Measurements from ENCODE around the gene H1-8. TPM values are rescaled to one million over a fixed set of nuclear protein-coding genes. Genes with fewer than 3 reads are reported as not detected.

Gene H1-8
- total and polyA plus RNA-seq, 9 of the 15 experiments (the other 6 are each of a cell fraction or from before 2014, with no cell fraction given) = not detected

DNA sequence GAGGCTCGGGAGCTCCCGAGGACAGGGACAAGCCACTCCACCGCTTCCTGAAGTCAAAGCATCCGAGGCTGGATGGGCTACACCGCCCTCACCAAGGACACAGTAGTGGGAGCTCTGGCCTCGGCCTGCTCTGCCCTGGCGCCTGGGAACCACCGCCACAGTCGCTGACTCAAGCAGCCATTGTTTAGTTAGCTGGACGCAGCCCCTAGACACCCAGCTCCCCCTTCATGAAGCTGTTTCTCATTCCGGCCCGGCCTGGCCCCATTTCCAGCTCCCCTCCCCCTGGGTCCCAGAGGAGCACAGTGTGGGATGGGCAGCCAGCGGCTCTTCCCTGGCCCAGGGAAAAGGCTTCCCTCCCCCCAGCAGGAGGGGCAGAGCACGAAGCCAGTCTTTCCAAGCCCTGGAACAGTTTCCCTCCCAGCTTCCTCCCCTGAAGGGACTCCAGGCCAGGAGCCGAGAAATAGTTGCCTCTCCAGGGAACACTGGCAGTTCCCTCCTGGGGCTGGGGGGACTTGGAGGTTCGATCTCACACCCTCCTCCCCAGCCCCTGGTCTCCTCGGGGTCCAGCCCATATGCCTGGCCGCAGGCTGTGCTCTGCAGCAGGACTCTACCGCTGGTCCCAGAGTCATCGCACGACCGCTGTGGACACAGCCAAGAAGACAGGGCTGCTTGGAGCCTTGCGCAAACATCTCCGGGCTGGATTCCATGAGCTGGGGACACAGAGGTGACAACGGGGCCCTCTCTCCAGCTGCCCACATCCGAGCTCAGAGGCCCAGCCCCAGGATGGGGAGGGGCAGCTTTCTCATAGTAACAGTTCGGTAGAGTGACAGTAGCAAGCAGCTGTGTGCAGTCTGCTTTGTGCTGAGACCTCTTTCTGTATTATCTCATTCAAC is 53.5 kb downstream of the H1-8 start (continued):
- TF ChIP-seq COPS2 (conservative IDR thresholded peaks at IDR 0.05) = no peak
- peak; percentile 61; the same call in 1 of the 2 replicates for TF ChIP-seq ADNP (tag; IDR thresholded peaks at IDR 0.05)
- TF ChIP-seq, protein P1, sequence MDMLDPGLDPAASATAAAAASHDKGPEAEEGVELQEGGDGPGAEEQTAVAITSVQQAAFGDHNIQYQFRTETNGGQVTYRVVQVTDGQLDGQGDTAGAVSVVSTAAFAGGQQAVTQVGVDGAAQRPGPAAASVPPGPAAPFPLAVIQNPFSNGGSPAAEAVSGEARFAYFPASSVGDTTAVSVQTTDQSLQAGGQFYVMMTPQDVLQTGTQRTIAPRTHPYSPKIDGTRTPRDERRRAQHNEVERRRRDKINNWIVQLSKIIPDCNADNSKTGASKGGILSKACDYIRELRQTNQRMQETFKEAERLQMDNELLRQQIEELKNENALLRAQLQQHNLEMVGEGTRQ (CRISPR knock-in tag; IDR thresholded peaks at IDR 0.05) = no peak

DNA sequence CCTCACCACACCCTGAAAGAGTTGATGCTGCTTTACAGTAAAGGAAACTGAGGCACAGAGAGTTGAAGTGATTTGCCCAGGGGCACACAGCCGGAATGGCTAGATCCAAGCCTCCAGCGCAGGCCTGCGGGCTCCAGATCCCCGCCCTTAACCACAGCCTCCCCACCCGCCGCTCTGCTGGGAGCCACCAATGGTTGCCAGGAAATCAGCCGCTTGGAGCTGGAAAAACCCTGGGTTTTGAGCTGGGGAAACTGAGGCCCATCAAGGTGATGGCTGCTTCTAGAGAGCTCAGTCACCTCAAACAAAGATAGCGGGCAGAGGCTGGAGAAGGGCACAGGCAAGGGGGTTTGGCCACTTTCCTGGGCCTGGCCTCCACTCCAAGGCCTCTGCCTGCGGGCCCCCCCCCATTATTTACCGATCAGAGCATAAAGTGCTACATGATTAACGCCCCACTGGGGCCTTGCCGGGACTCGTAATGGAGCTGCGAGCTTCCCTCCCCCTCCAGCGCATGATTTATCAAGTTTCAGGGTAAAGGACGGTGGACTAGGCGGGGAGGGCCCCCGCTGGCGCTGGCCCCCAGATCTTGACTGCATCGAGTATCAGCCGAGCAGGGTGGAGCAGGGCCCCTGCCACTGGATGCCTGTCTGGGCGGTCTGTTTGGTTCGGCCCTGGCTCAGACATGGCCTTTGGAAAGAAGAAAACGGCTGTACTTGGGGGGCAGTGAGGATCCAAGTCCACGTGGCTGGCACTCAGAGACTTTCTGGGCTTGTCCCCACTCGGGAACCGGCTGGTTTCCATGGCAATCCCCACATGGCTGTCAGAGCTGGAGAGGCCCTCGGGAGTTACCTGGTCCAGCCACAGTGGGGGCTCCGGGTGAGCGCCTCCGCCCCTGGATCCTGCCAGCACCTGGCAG is 54.4 kb downstream of the H1-8 start:
- ChIA-PET CTCF (ENCODE audit: low intra/inter-chr PET ratio) (no interaction called here), POLR2A (interaction anchor here (0.6 to 1.7 kb wide), 5 partner anchors 8 to 791 kb away, joined by 3 to 9 read pairs (median 3); no protein-coding TSS in a partner anchor)
- in situ Hi-C loops (cut with MboI) = no loop called here
- intact Hi-C loops (cut with micrococcal nuclease) = no loop called here
- Histone ChIP-seq H3K4me1 (replicated peaks in 1 of 2; ENCODE audit: control insufficient read depth in 2 of 2, insufficient read depth in 2 of 2, low read length in 2 of 2) (peaks cover 32 to 73% of the 10 kb centered on the region in 2 experiments), H3K9me3 (replicated peaks; ENCODE audit: control insufficient read depth, insufficient read depth, low read depth, low read length) (no peaks in the 10 kb centered on the region), H3K4me3 (0 out of 2 replicates have a peak overlapping the region, but pooled peaks have one; percentile 0), H3K9ac (ENCODE audit: insufficient read depth in 1 of 2, low read depth in 2 of 2, low read length in 2 of 2) (peak overlapping the region; percentile 54 to 72), H3K79me2 (ENCODE audit: control insufficient read depth, insufficient read depth, low read length) (peaks cover 64% of the 10 kb centered on the region), H3K4me2 (ENCODE audit: insufficient read depth, low read length) (peak overlapping the region; percentile 60), H3K27ac (ENCODE audit: extremely low read depth, low read depth, low read length) (peak overlapping the region; percentile 74), H3K27me3 (ENCODE audit: control insufficient read depth in 2 of 2, insufficient read depth in 2 of 2, low read length in 2 of 2) (no peaks in the 10 kb centered on the region), H4K20me1 (replicated peaks; ENCODE audit: control insufficient read depth, insufficient read depth, low read length) (no peaks in the 10 kb centered on the region), H3K36me3 (ENCODE audit: control insufficient read depth, insufficient read depth, low read length) (peaks cover 2% of the 10 kb centered on the region; the same call in 1 of the 3 replicates), H3K9me1 (ENCODE audit: control insufficient read depth, insufficient read depth, low read length) (no peaks in the 10 kb centered on the region), H2AFZ (ENCODE audit: low read depth, low read length) (peak overlapping the region; percentile 59)
- WGBS (ENCODE audit: insufficient coverage, low coverage, missing lambda C conversion rate) = 18% methylated on average over 24 of the region's 31 CpGs
- BruUV-seq (replicated peaks) = no TSS peak
- DNase-seq (ENCODE audit: extremely low read depth in 1 of 4, low spot score in 3 of 4) = peak; percentile 43 to 67 (median 62)
- peak; percentile 56 for ATAC-seq
- FAIRE-seq = peak; percentile 26
- TF ChIP-seq ZNF197 (CRISPR knock-in tag; IDR thresholded peaks at IDR 0.05; ENCODE audit: low read depth) = no peak
- TF ChIP-seq, protein P2, sequence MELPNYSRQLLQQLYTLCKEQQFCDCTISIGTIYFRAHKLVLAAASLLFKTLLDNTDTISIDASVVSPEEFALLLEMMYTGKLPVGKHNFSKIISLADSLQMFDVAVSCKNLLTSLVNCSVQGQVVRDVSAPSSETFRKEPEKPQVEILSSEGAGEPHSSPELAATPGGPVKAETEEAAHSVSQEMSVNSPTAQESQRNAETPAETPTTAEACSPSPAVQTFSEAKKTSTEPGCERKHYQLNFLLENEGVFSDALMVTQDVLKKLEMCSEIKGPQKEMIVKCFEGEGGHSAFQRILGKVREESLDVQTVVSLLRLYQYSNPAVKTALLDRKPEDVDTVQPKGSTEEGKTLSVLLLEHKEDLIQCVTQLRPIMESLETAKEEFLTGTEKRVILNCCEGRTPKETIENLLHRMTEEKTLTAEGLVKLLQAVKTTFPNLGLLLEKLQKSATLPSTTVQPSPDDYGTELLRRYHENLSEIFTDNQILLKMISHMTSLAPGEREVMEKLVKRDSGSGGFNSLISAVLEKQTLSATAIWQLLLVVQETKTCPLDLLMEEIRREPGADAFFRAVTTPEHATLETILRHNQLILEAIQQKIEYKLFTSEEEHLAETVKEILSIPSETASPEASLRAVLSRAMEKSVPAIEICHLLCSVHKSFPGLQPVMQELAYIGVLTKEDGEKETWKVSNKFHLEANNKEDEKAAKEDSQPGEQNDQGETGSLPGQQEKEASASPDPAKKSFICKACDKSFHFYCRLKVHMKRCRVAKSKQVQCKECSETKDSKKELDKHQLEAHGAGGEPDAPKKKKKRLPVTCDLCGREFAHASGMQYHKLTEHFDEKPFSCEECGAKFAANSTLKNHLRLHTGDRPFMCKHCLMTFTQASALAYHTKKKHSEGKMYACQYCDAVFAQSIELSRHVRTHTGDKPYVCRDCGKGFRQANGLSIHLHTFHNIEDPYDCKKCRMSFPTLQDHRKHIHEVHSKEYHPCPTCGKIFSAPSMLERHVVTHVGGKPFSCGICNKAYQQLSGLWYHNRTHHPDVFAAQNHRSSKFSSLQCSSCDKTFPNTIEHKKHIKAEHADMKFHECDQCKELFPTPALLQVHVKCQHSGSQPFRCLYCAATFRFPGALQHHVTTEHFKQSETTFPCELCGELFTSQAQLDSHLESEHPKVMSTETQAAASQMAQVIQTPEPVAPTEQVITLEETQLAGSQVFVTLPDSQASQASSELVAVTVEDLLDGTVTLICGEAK (IDR thresholded peaks at IDR 0.05) = no peak
- TF ChIP-seq, protein P2 (CRISPR knock-in tag; IDR thresholded peaks at IDR 0.05) = no peak
- no peak for TF ChIP-seq TARDBP (IDR thresholded peaks at IDR 0.05)
